Uterus (tissue), 4 donors: Measurements from ENCODE around the gene ARHGAP21. TPM values are rescaled to one million over a fixed set of nuclear protein-coding genes. Genes with fewer than 3 reads are reported as not detected.

Experiments used
- DNase-seq, 2 donors: peaks; one replicate each; pipeline ENCODE4 v3.0.0-alpha.2; 2019 to 2020
- H3K27ac ChIP-seq, 2 donors: fragments of 200-600 bp; sonication (generic); 1 replicate in 1 of 2; 2 replicates in 1 of 2; pipeline ENCODE4 v1.5.1; 2016 to 2018
- H3K27me3 ChIP-seq, 2 donors: fragments of 200-600 bp; sonication (generic); one replicate each; pipeline ENCODE4 v1.5.1; 2018 to 2019; ENCODE audit warnings: control low read depth in 1 of 2
- H3K36me3 ChIP-seq, 2 donors: fragments of 200-600 bp; sonication (generic); one replicate each; pipeline ENCODE4 v1.5.1; 2019; ENCODE audit warnings: control low read depth in 1 of 2
- H3K4me1 ChIP-seq, 2 donors: fragments of 200-600 bp; sonication (generic); one replicate each; pipeline ENCODE4 v1.5.1; 2018 to 2019; ENCODE audit warnings: control low read depth in 1 of 2
- H3K4me3 ChIP-seq, 2 donors: fragments of 200-600 bp; sonication (generic); 1 replicate in 1 of 2; 2 replicates in 1 of 2; pipeline ENCODE4 v1.5.1; 2018 to 2019; ENCODE audit warnings: mild to moderate bottlenecking in 1 of 2
- H3K9me3 ChIP-seq, 2 donors: fragments of 200-600 bp; sonication (generic); one replicate each; pipeline ENCODE4 v1.5.1; 2019; ENCODE audit warnings: control low read depth in 1 of 2
- CTCF ChIP-seq, 4 experiments: fragments of 200-600 bp in 2 of 4; fragments of 450-650 bp in 2 of 4; sonication (generic) in 2 of 4; IDR thresholded peaks; one replicate each; pipeline ENCODE4 v1.5.1; 2016 to 2019; ENCODE audit warnings: antibody characterized with exemption in 4 of 4, mild to moderate bottlenecking in 2 of 4, moderate library complexity in 1 of 4
- POLR2A ChIP-seq, 2 donors: fragments of 450-650 bp; IDR thresholded peaks; one replicate each; pipeline ENCODE4 v1.6.1; 2016; ENCODE audit warnings: antibody characterized with exemption in 2 of 2, mild to moderate bottlenecking in 1 of 2, moderate library complexity in 1 of 2
- intact Hi-C: fragments of 100-400 bp; cut with DNase I; formaldehyde crosslinking; loops from one replicate; pipeline ENCODE4 v1.15.1; 2023; ENCODE audit warnings: low total_unique reads
- total RNA-seq, 4 donors: library from RNA; depleted of rRNA in 3 of 4; stranded (reverse); fragments of >200 nt in 3 of 4; gene quantifications; one replicate each; pipeline versions ENCODE4 v1.1.0 to v1.2.4, GENCODE V29; 2014 to 2023
- donor health status: DM: yes; HTN: yes; CAD: no.

ARHGAP21 gene
- total RNA-seq, 4 donors from 2014 or later = 90.4 to 168 (median 124) TPM

- no peak for DNase-seq
- H3K27ac ChIP-seq = peak overlapping the region; percentile 97 to 98
These were observed 1.5 kb downstream of the ARHGAP21 start for GRCh38 chr10:24722131-24722675.

DNA sequence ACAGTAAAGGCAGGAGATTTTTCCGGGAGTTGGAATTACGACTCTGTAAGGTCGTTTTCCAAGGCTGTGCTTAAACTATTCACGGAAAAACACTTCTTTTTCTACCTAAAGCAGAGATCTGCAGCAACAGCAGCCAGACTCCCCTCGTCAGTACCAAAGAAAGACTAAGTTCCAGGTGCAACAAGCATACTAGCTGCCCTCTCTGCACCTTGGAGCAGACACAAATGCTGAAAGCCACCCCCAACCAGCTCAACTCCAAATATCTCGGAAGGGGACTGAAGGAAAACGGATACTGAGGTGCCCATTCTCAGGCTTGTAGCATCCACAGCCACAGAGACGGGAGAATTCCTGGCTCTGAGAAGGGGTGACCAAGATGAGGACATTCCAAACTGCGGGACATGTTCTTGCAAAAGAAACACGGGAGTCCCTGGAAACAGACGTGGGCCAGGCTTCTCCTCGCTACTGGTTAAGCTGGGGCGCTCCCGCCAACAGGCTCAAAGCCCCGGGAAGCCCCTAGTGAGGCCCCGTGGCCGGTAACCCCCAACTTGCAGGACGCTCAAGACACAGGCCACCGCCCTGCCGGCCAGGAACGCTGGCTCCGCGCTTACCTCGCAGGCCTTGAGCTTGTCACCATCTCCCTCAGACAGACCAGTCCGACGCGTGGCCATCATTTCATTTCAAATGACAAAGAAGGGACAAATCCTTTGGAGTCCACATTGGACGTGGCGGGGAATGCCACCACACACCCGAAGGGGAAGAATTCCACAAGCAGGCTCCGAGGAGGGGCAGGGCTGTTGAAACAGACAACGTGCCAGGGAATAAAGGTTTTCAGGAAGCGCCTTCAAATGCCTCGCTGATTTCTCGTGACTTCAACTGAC, 2.2 kb downstream of the ARHGAP21 start:
- peak overlapping the region; percentile 97 to 98 for H3K27ac ChIP-seq
- TF ChIP-seq CTCF (IDR thresholded peaks at IDR 0.05) = no peak
- TF ChIP-seq POLR2A (IDR thresholded peaks at IDR 0.05) = no peak
- intact Hi-C loops = loop anchor here (10.0 kb wide), 1 partner anchor 233 kb away; the partner anchor contains the start of gene PRTFDC1
- peak overlapping the region; percentile 63 to 82 for H3K4me3 ChIP-seq
- no peaks in the 10 kb centered on the region for H3K9me3 ChIP-seq
- H3K27me3 ChIP-seq = no peaks in the 10 kb centered on the region
- no peaks in the 10 kb centered on the region for H3K36me3 ChIP-seq
- peaks cover 0 to 8% of the 10 kb centered on the region in 2 donors for H3K4me1 ChIP-seq
- DNase-seq = peak in 1 of 2 donors; percentile 24

More at GRCh38 chr10:24722131-24722675, 1.5 kb downstream of the ARHGAP21 start:
- H3K27me3 ChIP-seq = no peaks in the 10 kb centered on the region
- H3K9me3 ChIP-seq = no peaks in the 10 kb centered on the region
- intact Hi-C loops = loop anchor here (10.0 kb wide), 1 partner anchor 233 kb away; the partner anchor contains the start of gene PRTFDC1
- H3K4me1 ChIP-seq = peaks cover 0 to under 1% of the 10 kb centered on the region in 2 donors
- peak overlapping the region; percentile 63 to 82 for H3K4me3 ChIP-seq
- TF ChIP-seq CTCF (IDR thresholded peaks at IDR 0.05) (no peak), POLR2A (IDR thresholded peaks at IDR 0.05) (no peak)
- no peaks in the 10 kb centered on the region for H3K36me3 ChIP-seq

- no peaks in the 10 kb centered on the region for H3K9me3 ChIP-seq
- TF ChIP-seq CTCF (IDR thresholded peaks at IDR 0.05) (no peak), POLR2A (IDR thresholded peaks at IDR 0.05) (no peak)
- H3K36me3 ChIP-seq = no peaks in the 10 kb centered on the region
- H3K27ac ChIP-seq = peak overlapping the region in 1 of 2 donors; percentile 97
- no peak for DNase-seq
- peak overlapping the region in 1 of 2 donors; percentile 82 for H3K4me3 ChIP-seq
- H3K27me3 ChIP-seq = no peaks in the 10 kb centered on the region
- intact Hi-C loops = loop anchor here (10.0 kb wide), 1 partner anchor 235 kb away; the partner anchor contains the start of gene PRTFDC1
- peaks cover 0 to 9% of the 10 kb centered on the region in 2 donors for H3K4me1 ChIP-seq
These were observed 3.6 kb downstream of the ARHGAP21 start for GRCh38 chr10:24720096-24720495.

DNA sequence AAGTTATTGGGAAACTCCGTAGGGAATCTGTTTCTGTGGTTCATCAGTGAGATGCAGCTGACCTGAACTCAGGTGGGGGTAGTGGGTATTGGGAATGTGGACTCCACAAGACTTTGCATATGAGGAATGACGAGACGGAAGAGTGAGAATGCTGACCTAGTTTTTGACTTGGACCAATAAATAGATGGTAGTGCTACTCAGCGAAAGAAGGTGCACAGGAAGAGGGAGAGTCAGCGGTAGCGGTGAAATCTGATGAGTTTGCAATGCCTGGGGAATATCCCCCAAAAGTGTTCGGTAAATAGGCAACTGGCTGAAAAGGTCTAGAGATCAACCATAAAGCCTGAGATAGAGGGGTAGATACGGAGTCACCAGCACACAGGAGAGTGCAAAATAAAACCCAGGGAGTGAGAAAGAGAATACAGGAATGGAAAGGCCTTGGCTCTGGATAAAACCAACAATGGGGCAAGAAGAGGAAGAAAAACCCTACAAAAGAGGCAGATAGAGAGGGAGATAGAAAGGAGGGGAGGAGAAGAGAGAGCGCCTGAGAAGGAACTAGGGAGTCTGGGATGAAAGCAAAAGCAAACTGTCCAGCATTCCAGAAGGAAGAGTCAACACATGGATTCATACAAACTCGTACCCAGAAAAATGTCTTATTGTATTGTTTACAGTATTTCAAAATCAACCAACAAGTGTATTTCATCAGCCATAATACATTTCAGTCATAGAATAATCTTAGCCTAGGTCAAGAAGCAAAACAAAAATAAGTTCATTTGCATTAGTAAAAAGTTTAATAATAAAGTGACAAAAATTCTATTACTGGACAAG, 5.4 kb downstream of the ARHGAP21 start:
- peak overlapping the region in 1 of 2 donors; percentile 3 for H3K27ac ChIP-seq
- no peak for DNase-seq
- TF ChIP-seq POLR2A (IDR thresholded peaks at IDR 0.05) (no peak), CTCF (IDR thresholded peaks at IDR 0.05) (no peak)
- H3K4me3 ChIP-seq = no peak overlapping the region
- peaks cover 0 to 9% of the 10 kb centered on the region in 2 donors for H3K4me1 ChIP-seq
- intact Hi-C loops = no loop called here
- no peaks in the 10 kb centered on the region for H3K9me3 ChIP-seq
- H3K36me3 ChIP-seq = no peaks in the 10 kb centered on the region
- H3K27me3 ChIP-seq = no peaks in the 10 kb centered on the region
